GM19043 (cell line): ENCODE measurements around the gene LCA5.
"Not testable (repeated sequence)": the region's sequence is repeated elsewhere in the genome, so short reads cannot be mapped to it uniquely, and the experiment has no call there.

Experiments used
- ATAC-seq: cut with Tn5 transposase; IDR thresholded peaks from one replicate; pipeline ENCODE4 v1.9.1; 2021; ENCODE audit warnings: low read depth; ENCODE audit not compliant: unreplicated experiment

LCA5 gene

GRCh38 chr6:79538106-79538971 lies 1.1 kb upstream of the LCA5 start:
- ATAC-seq = no peak

- no peak for ATAC-seq
These were observed 661 bp downstream of the LCA5 start for GRCh38 chr6:79536585-79536953.

GRCh38 chr6:79529567-79529966 lies 7.7 kb downstream of the LCA5 start:
- ATAC-seq = not testable (repeated sequence)

- no peak for ATAC-seq
These were observed 10.3 kb downstream of the LCA5 start for GRCh38 chr6:79526897-79527296.

GRCh38 chr6:79525272-79526100 lies 11.7 kb downstream of the LCA5 start:
- ATAC-seq = no peak

GRCh38 chr6:79524065-79524464 lies 13.2 kb downstream of the LCA5 start:
- no peak for ATAC-seq

- ATAC-seq = no peak
These were observed 14.6 kb downstream of the LCA5 start for GRCh38 chr6:79522609-79523008.

GRCh38 chr6:79520534-79520933 lies 16.7 kb downstream of the LCA5 start:
- ATAC-seq = no peak

GRCh38 chr6:79518842-79519241 lies 18.4 kb downstream of the LCA5 start:
- ATAC-seq = no peak

GRCh38 chr6:79515436-79515835 lies 21.8 kb downstream of the LCA5 start:
- ATAC-seq = no peak

GRCh38 chr6:79513111-79513510 lies 24.1 kb downstream of the LCA5 start:
- ATAC-seq = no peak

GRCh38 chr6:79512014-79512413 lies 25.2 kb downstream of the LCA5 start:
- ATAC-seq = no peak

- ATAC-seq = no peak
These were observed 26.5 kb downstream of the LCA5 start for GRCh38 chr6:79510707-79511106.

GRCh38 chr6:79506251-79506650 lies 31.0 kb downstream of the LCA5 start:
- ATAC-seq = no peak

GRCh38 chr6:79504372-79504771 lies 32.9 kb downstream of the LCA5 start:
- ATAC-seq = no peak

GRCh38 chr6:79498842-79499241 lies 38.4 kb downstream of the LCA5 start:
- no peak for ATAC-seq

GRCh38 chr6:79495246-79495645 lies 42.0 kb downstream of the LCA5 start:
- ATAC-seq = no peak

GRCh38 chr6:79494841-79495240 lies 42.4 kb downstream of the LCA5 start:
- ATAC-seq = no peak

- ATAC-seq = no peak
These were observed 66.5 kb downstream of the LCA5 start for GRCh38 chr6:79470728-79471127.

GRCh38 chr6:79469376-79470246 lies 67.6 kb downstream of the LCA5 start:
- no peak for ATAC-seq

- no peak for ATAC-seq
These were observed 68.6 kb downstream of the LCA5 start for GRCh38 chr6:79468587-79468986.
